G401 (cell line): ENCODE measurements around the gene ALK. TPM values are rescaled to one million over a fixed set of nuclear protein-coding genes. Genes with fewer than 3 reads are reported as not detected.

Source experiments
- DNase-seq: peaks from one replicate; pipeline ENCODE4 v3.0.0-alpha.2; 2015; ENCODE audit warnings: low spot score
- in situ Hi-C: cut with HindIII; loops from 2 replicates; pipeline ENCODE4 v1.10.0; 2016; ENCODE audit warnings: low sequenced_read_pairs, mixed read lengths
- total RNA-seq: library from RNA; depleted of rRNA; stranded (reverse); fragments of >200 nt; shearing (Covaris generic); gene quantifications from 2 replicates; pipeline ENCODE4 v1.2.3, GENCODE V29; 2014

Gene ALK
- total RNA-seq, 1 experiment from 2014 or later: not detected

GRCh38 chr2:29916571-29916970 is 4.8 kb downstream of the ALK start:
- DNase-seq: no peak
- in situ Hi-C loops: no loop called here

- in situ Hi-C loops: no loop called here
- DNase-seq: no peak
These were observed 10.4 kb downstream of the ALK start for GRCh38 chr2:29910960-29911359.

GRCh38 chr2:29910465-29910864 is 10.9 kb downstream of the ALK start:
- DNase-seq: no peak
- in situ Hi-C loops: no loop called here

- in situ Hi-C loops: no loop called here
- no peak for DNase-seq
These were observed 19.0 kb downstream of the ALK start for GRCh38 chr2:29902356-29902755.

DNA sequence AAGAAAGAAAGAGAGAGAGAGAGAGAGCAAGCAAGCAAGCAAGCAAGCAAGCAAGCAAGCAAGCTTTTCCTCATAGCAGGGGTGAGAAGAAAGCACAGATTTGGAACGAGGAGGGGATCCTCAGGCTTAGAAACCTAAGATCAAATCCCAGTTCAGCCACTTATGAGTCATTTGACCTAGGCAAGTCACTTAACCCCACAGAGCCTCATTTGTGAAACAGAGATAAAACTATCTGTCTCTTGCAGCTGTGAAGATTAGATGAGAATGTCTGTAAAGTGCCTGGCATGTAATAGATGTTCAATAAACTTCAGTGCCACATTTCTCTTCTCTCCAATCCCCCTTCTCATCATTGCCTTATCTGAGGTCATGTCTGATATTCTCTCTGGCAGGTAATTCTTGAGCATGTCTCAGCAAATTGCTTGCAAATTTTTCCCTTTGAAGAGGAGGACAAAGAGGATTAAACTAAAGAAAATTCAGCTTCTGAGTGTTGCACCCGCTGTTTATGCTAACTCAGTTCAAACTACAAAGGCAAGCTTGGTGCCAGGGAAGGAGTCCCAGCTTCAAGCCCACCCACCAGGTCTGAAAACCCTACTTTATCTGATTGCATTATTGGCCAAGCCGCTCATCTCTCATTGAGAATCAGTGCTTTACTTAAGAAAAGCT is 20.3 kb downstream of the ALK start:
- DNase-seq: no peak
- in situ Hi-C loops: no loop called here

DNA sequence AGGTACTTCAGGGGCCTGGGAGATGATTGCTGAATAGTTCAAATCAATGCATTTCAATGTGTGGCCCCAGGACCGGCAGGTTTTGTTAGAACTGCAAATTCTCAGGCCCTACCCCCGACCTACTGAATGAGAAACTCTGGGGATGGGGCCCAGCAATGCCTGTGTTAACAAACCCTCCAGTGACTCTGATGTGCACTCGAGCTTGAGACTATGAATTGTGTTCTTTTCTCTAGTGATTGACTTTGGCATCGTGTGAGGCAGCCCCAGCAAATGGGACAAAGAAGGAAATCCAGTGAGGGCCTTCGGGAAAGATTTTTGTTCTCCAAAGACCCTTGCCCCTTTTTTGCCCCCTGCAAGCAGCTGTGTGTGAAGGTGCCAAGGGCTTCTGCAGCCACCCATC is 22.4 kb downstream of the ALK start:
- in situ Hi-C loops: no loop called here
- DNase-seq: no peak

- DNase-seq: no peak
- in situ Hi-C loops: no loop called here
These were observed 26.4 kb downstream of the ALK start for GRCh38 chr2:29894822-29895614.

DNA sequence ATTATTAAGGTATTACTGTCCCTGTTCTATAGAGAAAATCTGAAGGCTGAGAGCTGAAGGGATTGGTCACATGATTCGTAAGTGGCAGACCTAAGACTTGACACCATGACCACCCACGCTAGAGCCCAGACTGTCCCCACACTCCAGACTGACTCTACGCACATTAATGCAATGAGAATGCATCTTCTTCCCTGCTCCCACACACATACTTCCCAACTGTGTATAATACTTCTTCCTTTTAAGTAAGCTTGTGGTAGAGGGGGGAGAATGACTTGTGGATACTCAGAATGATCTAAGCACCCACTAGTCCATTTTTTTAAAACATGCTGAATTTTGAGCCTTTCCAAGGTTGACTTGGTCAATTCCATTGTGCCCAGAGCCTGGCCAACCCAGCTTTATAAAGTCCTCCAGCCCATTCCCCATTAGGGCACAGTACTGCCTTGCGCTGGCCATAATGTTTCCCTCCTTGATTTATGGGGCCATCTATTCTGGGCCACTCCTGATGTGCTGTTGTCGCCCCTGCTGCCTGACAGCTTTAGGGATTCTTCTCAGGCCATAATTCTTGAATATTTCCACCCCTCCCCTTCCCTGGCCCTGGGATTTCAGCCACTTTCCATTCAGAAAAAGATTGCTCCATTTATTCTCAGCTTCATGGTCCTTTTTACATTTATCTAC is 28.7 kb downstream of the ALK start:
- DNase-seq: no peak
- in situ Hi-C loops: no loop called here

GRCh38 chr2:29881089-29881730 is 40.2 kb downstream of the ALK start:
- in situ Hi-C loops: no loop called here
- no peak for DNase-seq

- in situ Hi-C loops: no loop called here
These were observed 41.3 kb downstream of the ALK start for GRCh38 chr2:29880084-29880483.

DNA sequence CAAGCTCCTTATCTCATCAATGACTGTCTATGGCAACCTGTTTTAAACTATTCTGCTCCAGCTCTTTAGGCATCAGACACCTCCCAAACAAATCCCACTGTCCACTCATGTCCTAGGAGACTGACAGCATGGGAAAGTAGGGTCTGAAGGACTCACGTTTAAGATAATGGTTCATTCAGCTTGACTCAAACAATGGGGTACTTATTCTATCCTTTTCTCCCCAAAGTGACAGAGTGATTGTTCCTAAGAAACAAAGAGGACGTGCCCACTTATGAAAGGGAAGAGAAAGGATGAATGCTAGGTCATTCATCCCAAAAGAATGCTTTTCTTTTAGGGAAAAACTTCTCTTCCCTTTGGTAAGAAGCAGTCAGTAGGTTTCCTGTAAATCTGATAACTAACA is 41.9 kb downstream of the ALK start:
- DNase-seq: no peak
- in situ Hi-C loops: no loop called here

More at GRCh38 chr2:29880084-29880483, 41.3 kb downstream of the ALK start:
- no peak for DNase-seq

DNA sequence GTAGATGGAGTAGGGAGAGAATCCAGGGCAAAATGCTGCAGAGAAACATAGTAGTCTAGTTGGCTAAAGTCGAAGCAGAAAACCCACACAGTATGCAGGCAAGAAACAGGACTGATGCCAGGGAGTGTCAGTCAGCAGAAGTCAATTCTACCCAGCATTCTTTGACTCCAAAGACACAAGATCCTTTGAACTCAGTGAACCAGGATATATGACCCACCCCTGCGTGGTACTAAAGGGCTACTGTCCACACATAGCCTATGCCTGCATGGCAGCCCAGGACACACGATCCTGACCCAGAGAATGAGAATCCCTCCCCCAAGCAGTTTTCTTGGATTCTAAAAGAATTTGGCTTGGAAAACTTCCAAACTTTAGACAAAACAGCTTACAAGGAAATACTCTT is 42.5 kb downstream of the ALK start:
- in situ Hi-C loops: no loop called here

DNA sequence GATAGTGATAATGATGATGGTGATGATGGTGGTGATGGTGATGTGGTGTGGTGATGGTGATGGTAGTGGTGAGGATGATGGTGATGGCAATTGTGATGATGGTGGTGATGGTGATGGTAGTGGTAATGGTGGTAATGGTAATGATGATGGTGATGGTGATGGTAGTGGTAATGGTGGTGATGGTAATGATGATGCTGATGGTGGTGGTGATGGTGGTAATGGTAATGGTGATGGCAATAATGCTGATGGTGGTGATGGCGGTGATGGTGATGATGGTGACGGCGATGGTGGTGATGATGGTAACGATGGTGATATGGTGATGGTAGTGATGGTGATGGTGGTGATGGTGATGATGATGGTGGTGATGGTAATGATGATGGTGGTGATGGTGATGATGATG is 45.0 kb downstream of the ALK start:
- DNase-seq: no peak
- in situ Hi-C loops: no loop called here

More for the DNA sequence above, 42.5 kb downstream of the ALK start:
- no peak for DNase-seq

- in situ Hi-C loops: no loop called here
- DNase-seq: no peak
These were observed 46.6 kb downstream of the ALK start for GRCh38 chr2:29874745-29875144.

DNA sequence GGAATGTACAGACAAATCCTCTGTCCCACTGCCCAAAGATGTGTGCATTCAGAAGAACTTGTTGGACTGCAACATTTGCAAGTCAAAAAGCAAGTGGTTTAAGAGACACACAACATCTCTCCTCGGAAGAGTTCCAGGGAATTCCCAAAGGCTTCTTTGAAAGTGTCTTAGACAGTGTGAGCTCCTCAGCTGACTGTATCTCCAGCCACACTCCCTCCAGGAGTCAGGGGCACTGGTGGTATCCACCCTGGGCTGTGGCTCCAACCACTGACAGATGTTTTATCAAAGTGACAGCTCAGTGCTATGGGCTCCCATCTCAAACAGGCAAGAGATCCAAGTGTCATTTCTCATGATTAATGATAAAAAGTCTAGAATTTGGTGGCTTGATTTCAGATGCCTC is 48.5 kb downstream of the ALK start:
- DNase-seq: no peak
- in situ Hi-C loops: no loop called here

- DNase-seq: no peak
- in situ Hi-C loops: no loop called here
These were observed 49.8 kb downstream of the ALK start for GRCh38 chr2:29871541-29871940.

GRCh38 chr2:29865512-29865911 is 55.9 kb downstream of the ALK start:
- in situ Hi-C loops: no loop called here
- no peak for DNase-seq

GRCh38 chr2:29864988-29865387 is 56.4 kb downstream of the ALK start:
- no peak for DNase-seq
- in situ Hi-C loops: no loop called here

GRCh38 chr2:29855924-29856639 is 65.3 kb downstream of the ALK start:
- DNase-seq: no peak
- in situ Hi-C loops: no loop called here
